MCF 10A (cell line): ENCODE results near the gene PTPRN2. TPM values are rescaled to one million over a fixed set of nuclear protein-coding genes. Genes with fewer than 3 reads are reported as not detected.

Source experiments
- BruUV-seq: library from RNA; stranded (reverse); fragments of 400-500 nt; replicated peaks from 2 replicates; lab custom pipeline; 2021; lab: Mats Ljungman, UMichigan
- CTCF ChIA-PET: fragments of 300-600 bp; sonication (Branson Sonifier 250); formaldehyde crosslinking; extraction: SDS; loops from one replicate; lab custom pipeline; 2021; ENCODE audit warnings: antibody characterized with exemption, inconsistent platforms; lab: Yijun Ruan, JAX
- POLR2A ChIA-PET: fragments of 300-600, 350-650 bp; sonication (Branson Sonifier 250); formaldehyde crosslinking; extraction: SDS; loops from one replicate; lab custom pipeline; 2020; ENCODE audit warnings: antibody characterized with exemption, inconsistent platforms; lab: Yijun Ruan, JAX
- DNase-seq: peaks from one replicate; pipeline ENCODE4 v3.0.0-alpha.2; 2018; ENCODE audit not compliant: unreplicated experiment
- H3K27ac Mint-ChIP-seq: one replicate; pipeline ENCODE4 v1.8.0; 2022; ENCODE audit warnings: mild to moderate bottlenecking, low read depth, mixed read lengths; ENCODE audit not compliant: unreplicated experiment
- H3K27me3 Mint-ChIP-seq: one replicate; pipeline ENCODE4 v1.8.0; 2022; ENCODE audit warnings: mixed read lengths; ENCODE audit not compliant: insufficient read depth, unreplicated experiment
- H3K36me3 Mint-ChIP-seq: one replicate; pipeline ENCODE4 v1.8.0; 2022; ENCODE audit warnings: mild to moderate bottlenecking, moderate library complexity, mixed read lengths; ENCODE audit not compliant: insufficient read depth, unreplicated experiment
- H3K4me1 Mint-ChIP-seq: one replicate; pipeline ENCODE4 v1.8.0; 2022; ENCODE audit warnings: mixed read lengths; ENCODE audit not compliant: insufficient read depth, unreplicated experiment
- H3K4me3 Mint-ChIP-seq: one replicate; pipeline ENCODE4 v1.8.0; 2022; ENCODE audit warnings: mild to moderate bottlenecking, moderate library complexity, mixed read lengths; ENCODE audit not compliant: unreplicated experiment
- H3K9me3 Mint-ChIP-seq: one replicate; pipeline ENCODE4 v1.8.0; 2022; ENCODE audit warnings: mixed read lengths; ENCODE audit not compliant: unreplicated experiment
- CTCF ChIP-seq: fragments of 200-600 bp; IDR thresholded peaks from one replicate; pipeline ENCODE4 v1.8.0; 2022; ENCODE audit warnings: antibody characterized with exemption, mild to moderate bottlenecking; ENCODE audit not compliant: unreplicated experiment
- intact Hi-C: fragments of 100-400 bp; cut with micrococcal nuclease; formaldehyde crosslinking; loops from 2 replicates; pipeline ENCODE4 v1.14.1; 2022
- total RNA-seq: library from RNA; stranded (reverse); gene quantifications from 2 replicates; pipeline ENCODE4 v1.2.3, GENCODE V29; 2022

The PTPRN2 gene
- total RNA-seq, 1 experiment from 2014 or later = 4.5 TPM

- intact Hi-C loops = no loop called here
- TF ChIP-seq CTCF = no peak
- H3K9me3 Mint-ChIP-seq = peaks cover 12% of the 10 kb centered on the region
- no peaks in the 10 kb centered on the region for H3K27me3 Mint-ChIP-seq
- CTCF ChIA-PET = no interaction called here
- H3K27ac Mint-ChIP-seq = no peak overlapping the region
- POLR2A ChIA-PET = no interaction called here
- H3K4me1 Mint-ChIP-seq = no peaks in the 10 kb centered on the region
- DNase-seq = no peak
- no peaks in the 10 kb centered on the region for H3K36me3 Mint-ChIP-seq
- BruUV-seq = no TSS peak
- no peak overlapping the region for H3K4me3 Mint-ChIP-seq
Measured at GRCh38 chr7:158126661-158127060, 461.0 kb downstream of the PTPRN2 start.

GRCh38 chr7:158125721-158126120 lies 461.9 kb downstream of the PTPRN2 start:
- Mint-ChIP-seq H3K4me1 (no peaks in the 10 kb centered on the region), H3K9me3 (peaks cover 12% of the 10 kb centered on the region), H3K36me3 (no peaks in the 10 kb centered on the region), H3K27me3 (no peaks in the 10 kb centered on the region), H3K27ac (no peak overlapping the region), H3K4me3 (no peak overlapping the region)
- intact Hi-C loops = no loop called here
- DNase-seq = no peak
- POLR2A ChIA-PET = no interaction called here
- BruUV-seq = no TSS peak
- CTCF ChIA-PET = no interaction called here
- no peak for TF ChIP-seq CTCF

- intact Hi-C loops = no loop called here
- DNase-seq = no peak
- CTCF ChIA-PET = no interaction called here
Measured at GRCh38 chr7:158125091-158125490, 462.5 kb downstream of the PTPRN2 start.

GRCh38 chr7:158124671-158125079 lies 462.9 kb downstream of the PTPRN2 start:
- Mint-ChIP-seq H3K4me1 (no peaks in the 10 kb centered on the region), H3K9me3 (peaks cover 17% of the 10 kb centered on the region), H3K4me3 (no peak overlapping the region), H3K27ac (no peak overlapping the region), H3K36me3 (no peaks in the 10 kb centered on the region), H3K27me3 (no peaks in the 10 kb centered on the region)
- POLR2A ChIA-PET = no interaction called here
- intact Hi-C loops = no loop called here
- DNase-seq = no peak
- no TSS peak for BruUV-seq
- no peak for TF ChIP-seq CTCF
- CTCF ChIA-PET = no interaction called here

More at GRCh38 chr7:158125091-158125490, 462.5 kb downstream of the PTPRN2 start:
- H3K4me3 Mint-ChIP-seq = no peak overlapping the region
- H3K27me3 Mint-ChIP-seq = no peaks in the 10 kb centered on the region
- H3K4me1 Mint-ChIP-seq = no peaks in the 10 kb centered on the region
- no TSS peak for BruUV-seq
- POLR2A ChIA-PET = no interaction called here
- no peak overlapping the region for H3K27ac Mint-ChIP-seq
- no peak for TF ChIP-seq CTCF
- peaks cover 13% of the 10 kb centered on the region for H3K9me3 Mint-ChIP-seq
- H3K36me3 Mint-ChIP-seq = no peaks in the 10 kb centered on the region
